NCI-H524 treated with DMSO at 0.1 percent for 48 hours (cell line): ENCODE data around the gene PHF24.
"Not testable (repeated sequence)": the region's sequence is repeated elsewhere in the genome, so short reads cannot be mapped to it uniquely, and the experiment has no call there.

ENCODE experiments used
- DNase-seq: peaks from one replicate; lab custom pipeline; 2025; lab: John Stamatoyannopoulos, UW

The PHF24 gene

GRCh38 chr9:34996905-34997279 is 38.8 kb downstream of the PHF24 start:
- no peak for DNase-seq

- no peak for DNase-seq
These were observed 39.3 kb downstream of the PHF24 start for GRCh38 chr9:34997379-34997781.

- DNase-seq, result no peak
These were observed 40.2 kb downstream of the PHF24 start for GRCh38 chr9:34998266-34998665.

GRCh38 chr9:34999576-34999975 is 41.5 kb downstream of the PHF24 start:
- DNase-seq, result no peak

GRCh38 chr9:35000535-35001284 is 42.6 kb downstream of the PHF24 start:
- no peak for DNase-seq

- no peak for DNase-seq
These were observed 43.2 kb downstream of the PHF24 start for GRCh38 chr9:35001285-35001677.

GRCh38 chr9:35001803-35002502 is 43.9 kb downstream of the PHF24 start:
- no peak for DNase-seq

GRCh38 chr9:35002623-35003022 is 44.5 kb downstream of the PHF24 start:
- DNase-seq, result no peak

- not testable (repeated sequence) for DNase-seq
These were observed 46.2 kb downstream of the PHF24 start for GRCh38 chr9:35004299-35004698.

- no peak for DNase-seq
These were observed 52.4 kb downstream of the PHF24 start for GRCh38 chr9:35010351-35010958.

GRCh38 chr9:35014517-35014916 is 56.4 kb downstream of the PHF24 start:
- no peak for DNase-seq

- not testable (repeated sequence) for DNase-seq
These were observed 65.4 kb downstream of the PHF24 start for GRCh38 chr9:35023443-35023842.

GRCh38 chr9:35026671-35027070 is 68.6 kb downstream of the PHF24 start:
- no peak for DNase-seq

- DNase-seq, result no peak
These were observed 69.3 kb downstream of the PHF24 start for GRCh38 chr9:35027374-35027773.

GRCh38 chr9:35027860-35028259 is 69.8 kb downstream of the PHF24 start:
- DNase-seq, result no peak

GRCh38 chr9:35028341-35028740 is 70.3 kb downstream of the PHF24 start:
- DNase-seq, result no peak

- DNase-seq, result no peak
These were observed 71.2 kb downstream of the PHF24 start for GRCh38 chr9:35029241-35029640.

GRCh38 chr9:35029852-35030251 is 71.8 kb downstream of the PHF24 start:
- no peak for DNase-seq
